Motor neuron (in vitro differentiated cells): ENCODE results near the gene LRRN4. TPM values are rescaled to one million over a fixed set of nuclear protein-coding genes. Genes with fewer than 3 reads are reported as not detected.

ENCODE experiments used
- ATAC-seq, 8 experiments: fragments of 200-7000 bp; cut with Tn5 transposase; replicated peaks in 6 of 8; 2 replicates each; pipeline ENCODE4 v1.8.0; 2021; ENCODE audit warnings: mild to moderate bottlenecking in 8 of 8, moderate library complexity in 8 of 8
- H3K27ac ChIP-seq, 2 donors: fragments of 250-450 bp; sonication (Bioruptor Pico); 2 replicates each; pipeline ENCODE4 v1.9.0; 2021; ENCODE audit warnings: antibody characterized with exemption in 2 of 2, mild to moderate bottlenecking in 2 of 2, moderate library complexity in 1 of 2
- H3K4me1 ChIP-seq, 2 donors: fragments of 250-450 bp; sonication (Bioruptor Pico); replicated peaks in 1 of 2; 2 replicates each; pipeline ENCODE4 v1.6.1; 2021; ENCODE audit warnings: antibody characterized with exemption in 2 of 2, mild to moderate bottlenecking in 2 of 2, moderate library complexity in 1 of 2
- H3K4me3 ChIP-seq, 5 donors: fragments of 250-450 bp; sonication (Bioruptor Pico); 2 replicates each; pipeline ENCODE4 v1.9.0; 2021; ENCODE audit warnings: antibody characterized with exemption in 5 of 5, mild to moderate bottlenecking in 5 of 5, moderate library complexity in 4 of 5
- WGBS, 10 experiments: fragments of 450-650 bp; shearing (Covaris generic); methylation state at CpG; one replicate each; pipeline ENCODE4 v1.0.0; 2022; 5-methylcytosine and 5-hydroxymethylcytosine counted together
- in situ Hi-C, 9 experiments: fragments of 400-800 bp; cut with MboI; loops; one replicate each; pipeline ENCODE4 v1.15.0; 2021; ENCODE audit warnings: low sequenced_read_pairs in 9 of 9, low pct_unique_long_range_greater_than_20kb in 2 of 9; ENCODE audit not compliant: unreplicated experiment in 9 of 9
- total RNA-seq, 8 experiments: library from RNA; unstranded; fragments of 300-600 nt; gene quantifications; 2 replicates each; pipeline versions ENCODE4 v1.2.3 to v1.2.4, GENCODE V29; 2022

Gene LRRN4
- total RNA-seq, 8 experiments from 2014 or later, result 0.07 to 1.1 (median 0.26) TPM

- Histone ChIP-seq H3K4me3 (no peak overlapping the region), H3K27ac (no peak overlapping the region), H3K4me1 (no peaks in the 10 kb centered on the region)
- in situ Hi-C loops, result no loop called here
- WGBS, 10 experiments, result 67 to 100% (median 96%) methylated on average over 2 to 4 of the region's 4 CpGs
- no peak for ATAC-seq
These were observed 38.9 kb downstream of the LRRN4 start for GRCh38 chr20:6014957-6015356.

- ATAC-seq, result no peak
- 57 to 100% (median 86%) methylated on average over 1 to 3 of the region's 3 CpGs; no CpG with 5 or more reads in 3 of the 10 experiments for WGBS, 10 experiments
- in situ Hi-C loops, result no loop called here
- H3K27ac ChIP-seq, result no peak overlapping the region
- H3K4me1 ChIP-seq, result no peaks in the 10 kb centered on the region
- no peak overlapping the region for H3K4me3 ChIP-seq
These were observed 39.8 kb downstream of the LRRN4 start for GRCh38 chr20:6014017-6014416.

GRCh38 chr20:6012179-6012578 is 41.7 kb downstream of the LRRN4 start:
- H3K4me1 ChIP-seq, result peaks cover 6 to 15% of the 10 kb centered on the region in 2 donors
- H3K27ac ChIP-seq, result no peak overlapping the region
- in situ Hi-C loops, result no loop called here
- no peak overlapping the region for H3K4me3 ChIP-seq
- ATAC-seq, result no peak
- 85 to 100% (median 94%) methylated on average over 2 to 5 of the region's 5 CpGs; no CpG with 5 or more reads in 3 of the 10 experiments for WGBS, 10 experiments

- Histone ChIP-seq H3K4me3 (peak overlapping the region in 2 of 5 donors; percentile 6 to 7), H3K4me1 (peaks cover 6 to 24% of the 10 kb centered on the region in 2 donors), H3K27ac (no peak overlapping the region)
- in situ Hi-C loops, result no loop called here
- peak in 2 of 8 experiments; percentile 12 to 13 for ATAC-seq
- WGBS, 10 experiments, result 0 to 90% (median 60%) methylated on average over 1 to 5 of the region's 5 CpGs
These were observed 45.6 kb downstream of the LRRN4 start for GRCh38 chr20:6008254-6008653.

GRCh38 chr20:6007529-6008103 is 46.2 kb downstream of the LRRN4 start:
- peak overlapping the region in 4 of 5 donors; percentile 78 to 99 (median 84) for H3K4me3 ChIP-seq
- no peak overlapping the region for H3K27ac ChIP-seq
- peaks cover 6 to 24% of the 10 kb centered on the region in 2 donors for H3K4me1 ChIP-seq
- in situ Hi-C loops, result no loop called here
- no peak for ATAC-seq
- WGBS, 10 experiments, result 0 to 49% (median 33%) methylated on average over 2 to 3 of the region's 3 CpGs; no CpG with 5 or more reads in 1 of the 10 experiments

- WGBS, 10 experiments, result 0 to 16% (median 0%) methylated on average over 2 to 4 of the region's 4 CpGs; no CpG with 5 or more reads in 1 of the 10 experiments
- Histone ChIP-seq H3K4me1 (peaks cover 6 to 24% of the 10 kb centered on the region in 2 donors), H3K27ac (no peak overlapping the region), H3K4me3 (peak overlapping the region; percentile 69 to 99 (median 84))
- in situ Hi-C loops, result no loop called here
- ATAC-seq, result no peak
These were observed 46.7 kb downstream of the LRRN4 start for GRCh38 chr20:6007094-6007528.

- H3K27ac ChIP-seq, result peak overlapping the region; percentile 55 to 86
- ATAC-seq, result no peak
- H3K4me3 ChIP-seq, result peak overlapping the region; percentile 69 to 99 (median 84)
- WGBS, 10 experiments, result 0 to 10% (median 1%) methylated on average over 1 to 10 of the region's 10 CpGs; no CpG with 5 or more reads in 4 of the 10 experiments
- in situ Hi-C loops, result no loop called here
- H3K4me1 ChIP-seq, result peaks cover 6 to 24% of the 10 kb centered on the region in 2 donors
These were observed 47.3 kb downstream of the LRRN4 start for GRCh38 chr20:6006603-6006949.

GRCh38 chr20:6000871-6001270 is 53.0 kb downstream of the LRRN4 start:
- Histone ChIP-seq H3K4me1 (peaks cover 0 to 6% of the 10 kb centered on the region in 2 donors), H3K27ac (no peak overlapping the region), H3K4me3 (no peak overlapping the region)
- ATAC-seq, result no peak
- in situ Hi-C loops, result no loop called here
- 56 to 100% (median 84%) methylated on average over 1 to 8 of the region's 8 CpGs; no CpG with 5 or more reads in 1 of the 10 experiments for WGBS, 10 experiments

- in situ Hi-C loops, result no loop called here
- no peak overlapping the region for H3K4me3 ChIP-seq
- no peak for ATAC-seq
- peaks cover 0 to 4% of the 10 kb centered on the region in 2 donors for H3K4me1 ChIP-seq
- WGBS, 10 experiments, result 90 to 100% (median 96%) methylated on average over 2 to 8 of the region's 9 CpGs; no CpG with 5 or more reads in 4 of the 10 experiments
- no peak overlapping the region for H3K27ac ChIP-seq
These were observed 54.1 kb downstream of the LRRN4 start for GRCh38 chr20:5999783-6000182.

GRCh38 chr20:5996765-5997164 is 57.1 kb downstream of the LRRN4 start:
- WGBS, 10 experiments, result 30 to 100% (median 80%) methylated on average over 1 of the region's 1 CpG; no CpG with 5 or more reads in 5 of the 10 experiments
- in situ Hi-C loops, result no loop called here
- no peak overlapping the region for H3K4me3 ChIP-seq
- no peaks in the 10 kb centered on the region for H3K4me1 ChIP-seq
- no peak for ATAC-seq
- H3K27ac ChIP-seq, result no peak overlapping the region

- peak in 1 of 8 experiments; percentile 27 for ATAC-seq
These were observed 62.0 kb downstream of the LRRN4 start for GRCh38 chr20:5991623-5992441.

GRCh38 chr20:5990946-5991345 is 62.9 kb downstream of the LRRN4 start:
- Histone ChIP-seq H3K27ac (no peak overlapping the region), H3K4me1 (no peaks in the 10 kb centered on the region), H3K4me3 (no peak overlapping the region)
- no peak for ATAC-seq
- in situ Hi-C loops, result no loop called here
- WGBS, 10 experiments, result 40 to 100% (median 100%) methylated on average over 1 to 3 of the region's 3 CpGs; no CpG with 5 or more reads in 2 of the 10 experiments

More at GRCh38 chr20:5991623-5992441, 62.0 kb downstream of the LRRN4 start:
- no peak overlapping the region for H3K27ac ChIP-seq
- no peaks in the 10 kb centered on the region for H3K4me1 ChIP-seq
- WGBS, 10 experiments, result 46 to 100% (median 85%) methylated on average over 1 to 2 of the region's 2 CpGs
- no peak overlapping the region for H3K4me3 ChIP-seq
- in situ Hi-C loops, result no loop called here
